Chondrocyte (in vitro differentiated cells): ENCODE data around the gene FAS. TPM values are rescaled to one million over a fixed set of nuclear protein-coding genes. Genes with fewer than 3 reads are reported as not detected.

Source experiments
- DNase-seq: peaks from one replicate; pipeline ENCODE4 v3.0.0; 2021; ENCODE audit warnings: mixed read lengths, low spot score
- H3K27ac Mint-ChIP-seq: one replicate; pipeline ENCODE4 v1.8.0; 2021; ENCODE audit warnings: mild to moderate bottlenecking, moderate library complexity, mixed read lengths; ENCODE audit not compliant: unreplicated experiment
- H3K27me3 Mint-ChIP-seq: 2 replicates; pipeline ENCODE4 v1.8.0; 2021; ENCODE audit warnings: low read depth, mixed read lengths
- H3K36me3 Mint-ChIP-seq: 2 replicates; pipeline ENCODE4 v1.8.0; 2021; ENCODE audit warnings: low read depth, mixed read lengths
- H3K4me1 Mint-ChIP-seq: 2 replicates; pipeline ENCODE4 v1.8.0; 2021; ENCODE audit warnings: low read depth, mild to moderate bottlenecking, mixed read lengths
- H3K4me3 Mint-ChIP-seq: one replicate; pipeline ENCODE4 v1.8.0; 2021; ENCODE audit warnings: mild to moderate bottlenecking, moderate library complexity, mixed read lengths; ENCODE audit not compliant: unreplicated experiment
- H3K9me3 Mint-ChIP-seq: 2 replicates; pipeline ENCODE4 v1.8.0; 2021; ENCODE audit warnings: low read depth, mixed read lengths
- total RNA-seq: library from RNA; stranded (reverse); gene quantifications from 3 replicates; pipeline ENCODE4 v1.2.1, GENCODE V29; 2021
- TF ChIP-seq, protein P1 (sequence below): fragments of 200-600 bp; sonication (generic); IDR thresholded peaks from 2 replicates; pipeline ENCODE4 v1.5.0; 2021; ENCODE audit warnings: antibody characterized with exemption, mild to moderate bottlenecking, moderate library complexity

Gene FAS
- total RNA-seq, 1 donor from 2014 or later: 11.5 TPM

DNA sequence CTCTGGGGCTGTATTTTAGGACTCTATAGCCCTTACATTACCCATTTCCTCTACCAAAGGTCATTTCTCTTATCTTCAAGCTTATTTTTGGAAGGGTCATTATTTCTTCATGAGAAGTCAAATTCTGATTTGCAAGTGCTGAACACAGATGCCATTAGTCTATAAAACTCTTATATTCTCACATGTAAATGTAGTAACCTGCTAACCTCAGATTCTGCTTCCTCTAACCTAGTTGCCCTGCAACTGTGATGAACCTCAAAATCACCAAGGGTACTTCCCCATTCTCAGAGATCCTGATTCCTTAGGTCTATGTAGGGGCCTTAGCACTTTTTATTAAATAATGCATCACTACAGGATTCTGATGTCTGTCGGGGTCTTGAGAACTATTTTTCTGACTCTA is 6.3 kb downstream of the FAS start:
- TF ChIP-seq, protein P1, sequence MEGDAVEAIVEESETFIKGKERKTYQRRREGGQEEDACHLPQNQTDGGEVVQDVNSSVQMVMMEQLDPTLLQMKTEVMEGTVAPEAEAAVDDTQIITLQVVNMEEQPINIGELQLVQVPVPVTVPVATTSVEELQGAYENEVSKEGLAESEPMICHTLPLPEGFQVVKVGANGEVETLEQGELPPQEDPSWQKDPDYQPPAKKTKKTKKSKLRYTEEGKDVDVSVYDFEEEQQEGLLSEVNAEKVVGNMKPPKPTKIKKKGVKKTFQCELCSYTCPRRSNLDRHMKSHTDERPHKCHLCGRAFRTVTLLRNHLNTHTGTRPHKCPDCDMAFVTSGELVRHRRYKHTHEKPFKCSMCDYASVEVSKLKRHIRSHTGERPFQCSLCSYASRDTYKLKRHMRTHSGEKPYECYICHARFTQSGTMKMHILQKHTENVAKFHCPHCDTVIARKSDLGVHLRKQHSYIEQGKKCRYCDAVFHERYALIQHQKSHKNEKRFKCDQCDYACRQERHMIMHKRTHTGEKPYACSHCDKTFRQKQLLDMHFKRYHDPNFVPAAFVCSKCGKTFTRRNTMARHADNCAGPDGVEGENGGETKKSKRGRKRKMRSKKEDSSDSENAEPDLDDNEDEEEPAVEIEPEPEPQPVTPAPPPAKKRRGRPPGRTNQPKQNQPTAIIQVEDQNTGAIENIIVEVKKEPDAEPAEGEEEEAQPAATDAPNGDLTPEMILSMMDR: no peak
- no peak for DNase-seq
- Mint-ChIP-seq H3K27ac (no peak overlapping the region), H3K9me3 (no peaks in the 10 kb centered on the region), H3K4me1 (peaks cover 32% of the 10 kb centered on the region), H3K36me3 (no peaks in the 10 kb centered on the region), H3K4me3 (no peak overlapping the region), H3K27me3 (no peaks in the 10 kb centered on the region)

DNA sequence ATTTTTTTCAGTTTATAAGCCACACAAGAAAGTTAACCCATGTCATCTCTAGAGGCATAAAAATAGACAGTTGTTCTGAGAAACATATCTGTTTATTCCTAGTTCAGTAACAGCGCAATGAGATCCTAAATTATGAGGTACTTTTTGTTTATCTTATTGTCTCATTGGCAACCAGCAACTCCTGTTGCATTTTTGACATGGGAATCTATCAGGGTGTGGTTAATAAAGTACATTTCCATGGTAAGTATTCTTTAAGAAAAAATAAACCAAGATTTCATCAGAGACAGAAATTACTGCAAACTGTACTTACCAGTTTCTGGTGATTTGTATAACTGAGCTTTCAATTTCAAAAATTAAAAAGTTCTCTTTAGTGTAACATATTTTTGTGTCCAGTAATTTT is 9.0 kb downstream of the FAS start:
- TF ChIP-seq, protein P1: no peak
- no peaks in the 10 kb centered on the region for H3K27me3 Mint-ChIP-seq
- no peak overlapping the region for H3K4me3 Mint-ChIP-seq
- DNase-seq: no peak
- no peak overlapping the region for H3K27ac Mint-ChIP-seq
- H3K9me3 Mint-ChIP-seq: no peaks in the 10 kb centered on the region
- peaks cover 23% of the 10 kb centered on the region for H3K4me1 Mint-ChIP-seq
- H3K36me3 Mint-ChIP-seq: peaks cover 1% of the 10 kb centered on the region

DNA sequence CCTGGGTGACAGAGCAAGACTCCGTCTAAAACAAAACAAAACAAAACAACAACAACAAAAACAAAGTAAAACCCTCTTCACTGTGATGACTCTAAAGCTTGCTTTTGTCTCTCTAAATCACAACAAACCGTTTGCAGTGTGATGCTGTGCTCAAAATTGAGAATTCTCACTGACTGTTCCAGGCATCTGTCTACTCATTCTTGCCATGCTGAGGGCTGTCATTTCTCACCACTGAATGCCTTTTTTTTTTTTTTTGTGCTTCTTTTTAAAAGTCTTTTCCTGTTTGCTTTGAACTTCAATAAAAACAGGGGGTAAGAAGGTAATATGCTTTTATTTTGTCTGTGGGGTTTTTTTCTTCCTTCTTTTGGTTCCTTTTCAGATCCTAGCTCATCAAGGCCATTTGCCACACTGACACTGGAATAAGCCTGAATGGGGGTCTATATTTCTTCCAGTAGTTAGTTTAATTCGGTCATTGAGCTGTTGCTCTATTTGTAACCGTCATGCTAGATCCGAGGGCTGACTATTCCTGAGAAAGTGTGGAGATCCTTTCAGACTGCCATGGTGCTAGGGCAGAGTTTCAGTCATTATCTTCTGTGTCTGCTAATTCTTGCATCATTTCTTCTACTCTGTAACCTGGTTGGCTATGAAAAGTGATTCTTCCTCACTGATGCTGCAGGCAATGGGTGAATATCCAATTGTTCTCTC is 10.6 kb downstream of the FAS start:
- peak overlapping the region; percentile 0 for H3K27ac Mint-ChIP-seq
- no peaks in the 10 kb centered on the region for H3K9me3 Mint-ChIP-seq
- H3K4me3 Mint-ChIP-seq: no peak overlapping the region
- peaks cover 1% of the 10 kb centered on the region for H3K36me3 Mint-ChIP-seq
- peaks cover 23% of the 10 kb centered on the region for H3K4me1 Mint-ChIP-seq
- TF ChIP-seq, protein P1: no peak
- no peaks in the 10 kb centered on the region for H3K27me3 Mint-ChIP-seq
- no peak for DNase-seq

DNA sequence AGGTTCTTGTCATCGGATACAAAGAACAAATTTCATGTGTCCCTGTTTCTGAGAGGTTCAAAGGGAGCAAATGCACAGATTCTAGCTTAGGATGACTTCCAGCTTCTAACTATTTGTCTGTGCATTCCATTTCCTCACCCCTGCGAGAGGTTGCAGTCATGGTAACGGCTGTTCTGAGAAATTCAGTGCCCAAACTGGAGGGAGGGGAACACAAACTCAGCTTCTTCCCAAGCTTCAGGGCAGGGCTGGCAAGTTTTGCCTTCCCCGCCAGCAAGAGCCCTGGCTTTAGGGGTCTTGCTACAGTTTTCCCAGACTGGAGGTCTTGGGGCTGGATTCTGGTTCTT is 11.1 kb downstream of the FAS start:
- DNase-seq: no peak
- Mint-ChIP-seq H3K27me3 (no peaks in the 10 kb centered on the region), H3K9me3 (no peaks in the 10 kb centered on the region), H3K4me3 (no peak overlapping the region), H3K36me3 (peaks cover 1% of the 10 kb centered on the region), H3K27ac (no peak overlapping the region), H3K4me1 (peaks cover 23% of the 10 kb centered on the region)
- TF ChIP-seq, protein P1: no peak

DNA sequence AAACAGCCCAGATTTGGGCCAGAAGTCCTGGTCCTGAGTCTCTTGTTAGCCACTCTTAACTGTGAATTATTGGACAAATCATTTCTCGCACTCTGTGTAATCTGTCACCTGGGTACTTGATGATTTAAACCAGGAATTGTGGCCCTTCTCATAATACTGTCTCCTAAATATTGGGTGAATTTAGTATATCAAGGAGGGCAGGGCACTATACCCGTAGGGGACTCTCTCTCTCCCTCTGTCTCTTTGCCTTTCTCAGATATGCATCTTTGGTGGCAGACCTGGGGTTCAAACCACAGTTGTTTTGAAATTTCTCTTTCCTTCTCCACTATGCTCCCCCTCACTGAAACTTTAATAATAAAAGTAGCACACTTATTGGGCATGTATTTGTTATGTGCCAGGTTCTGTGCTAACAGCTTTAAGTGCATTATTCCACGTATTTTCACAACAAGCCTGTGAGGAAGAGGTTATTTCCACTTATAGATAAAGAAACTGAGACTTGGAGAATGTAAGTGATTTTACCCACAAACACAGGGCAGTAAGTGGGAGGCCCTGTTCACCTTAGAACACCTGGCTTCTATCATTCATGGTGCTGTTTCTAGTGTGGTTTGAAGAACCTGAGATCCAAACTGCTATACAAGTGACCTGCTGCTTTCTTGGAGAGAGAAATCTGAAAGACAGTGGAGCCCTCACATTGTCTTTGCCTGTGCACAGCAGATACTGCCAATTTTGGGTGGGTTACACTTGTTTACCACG is 11.8 kb downstream of the FAS start:
- H3K36me3 Mint-ChIP-seq: peaks cover 1% of the 10 kb centered on the region
- H3K9me3 Mint-ChIP-seq: no peaks in the 10 kb centered on the region
- peaks cover 23% of the 10 kb centered on the region for H3K4me1 Mint-ChIP-seq
- H3K4me3 Mint-ChIP-seq: no peak overlapping the region
- H3K27ac Mint-ChIP-seq: no peak overlapping the region
- TF ChIP-seq, protein P1: no peak
- no peak for DNase-seq
- H3K27me3 Mint-ChIP-seq: no peaks in the 10 kb centered on the region
